DOHH2 (cell line): ENCODE results near the gene TMEM131.
"Not testable (repeated sequence)": the region's sequence is repeated elsewhere in the genome, so short reads cannot be mapped to it uniquely, and the experiment has no call there.

Experiments used
- H3F3A ChIP-seq: fragments of 200-600 bp; sonication (generic), shearing (Covaris generic); 2 replicates; pipeline ENCODE4 v1.6.0; 2016; ENCODE audit warnings: antibody characterized with exemption, mild to moderate bottlenecking; ENCODE audit not compliant: control insufficient read depth, insufficient read depth
- H3K27ac ChIP-seq: fragments of 200-600 bp; sonication (generic); 2 replicates; pipeline ENCODE4 v1.5.1; 2014; ENCODE audit warnings: low read depth, mild to moderate bottlenecking, low read length, moderate library complexity
- H3K27me3 ChIP-seq: fragments of 200-600 bp; sonication (generic); 2 replicates; pipeline ENCODE4 v1.6.1; 2014; ENCODE audit warnings: mild to moderate bottlenecking, low read length, mixed read lengths; ENCODE audit not compliant: control insufficient read depth
- H3K36me3 ChIP-seq: fragments of 200-600 bp; sonication (generic); 2 replicates; pipeline ENCODE4 v1.6.1; 2014; ENCODE audit warnings: mild to moderate bottlenecking, low read length, moderate library complexity, mixed read lengths; ENCODE audit not compliant: control insufficient read depth
- H3K4me1 ChIP-seq: fragments of 200-600 bp; sonication (generic); 2 replicates; pipeline ENCODE4 v1.6.1; 2014; ENCODE audit warnings: mild to moderate bottlenecking, low read length, mixed read lengths; ENCODE audit not compliant: control insufficient read depth
- H3K4me2 ChIP-seq: fragments of 200-600 bp; sonication (generic); 2 replicates; pipeline ENCODE4 v1.6.0; 2014; ENCODE audit warnings: mild to moderate bottlenecking, low read length, moderate library complexity
- H3K4me3 ChIP-seq: fragments of 200-600 bp; sonication (generic); 2 replicates; pipeline ENCODE4 v1.5.1; 2014; ENCODE audit warnings: mild to moderate bottlenecking, low read length, mixed read lengths
- H3K79me2 ChIP-seq: fragments of 200-600 bp; sonication (generic); 2 replicates; pipeline ENCODE4 v1.6.1; 2014; ENCODE audit warnings: mild to moderate bottlenecking, low read length, mixed read lengths; ENCODE audit not compliant: control insufficient read depth
- H3K9me2 ChIP-seq: fragments of 200-600 bp; sonication (generic); replicated peaks from 2 replicates; pipeline ENCODE4 v1.6.1; 2014; ENCODE audit warnings: mild to moderate bottlenecking, low read length, mixed read lengths; ENCODE audit not compliant: control insufficient read depth
- H3K9me3 ChIP-seq: fragments of 200-600 bp; sonication (generic); 2 replicates; pipeline ENCODE4 v1.6.1; 2014; ENCODE audit warnings: antibody characterized with exemption, low read length, mixed read lengths; ENCODE audit not compliant: control insufficient read depth, insufficient read depth
- H4K20me1 ChIP-seq: fragments of 200-600 bp; sonication (generic); 2 replicates; pipeline ENCODE4 v1.6.0; 2014; ENCODE audit warnings: low read depth, mild to moderate bottlenecking, antibody characterized with exemption, low read length, moderate library complexity; ENCODE audit not compliant: control insufficient read depth, insufficient read depth
- EZH2phosphoT487 ChIP-seq: fragments of 200-600 bp; sonication (generic); IDR thresholded peaks from 2 replicates; pipeline ENCODE4 v1.6.1; 2017; ENCODE audit warnings: borderline replicate concordance, mild to moderate bottlenecking, antibody characterized with exemption, low read length, moderate library complexity, mixed read lengths
- TF ChIP-seq, protein P1 (sequence below): fragments of 200-600 bp; sonication (generic); IDR thresholded peaks from one replicate; pipeline ENCODE4 v1.5.1; 2014; ENCODE audit warnings: antibody characterized with exemption, mild to moderate bottlenecking, low read depth, low read length; ENCODE audit not compliant: poor library complexity, severe bottlenecking

TMEM131 gene, protein sequence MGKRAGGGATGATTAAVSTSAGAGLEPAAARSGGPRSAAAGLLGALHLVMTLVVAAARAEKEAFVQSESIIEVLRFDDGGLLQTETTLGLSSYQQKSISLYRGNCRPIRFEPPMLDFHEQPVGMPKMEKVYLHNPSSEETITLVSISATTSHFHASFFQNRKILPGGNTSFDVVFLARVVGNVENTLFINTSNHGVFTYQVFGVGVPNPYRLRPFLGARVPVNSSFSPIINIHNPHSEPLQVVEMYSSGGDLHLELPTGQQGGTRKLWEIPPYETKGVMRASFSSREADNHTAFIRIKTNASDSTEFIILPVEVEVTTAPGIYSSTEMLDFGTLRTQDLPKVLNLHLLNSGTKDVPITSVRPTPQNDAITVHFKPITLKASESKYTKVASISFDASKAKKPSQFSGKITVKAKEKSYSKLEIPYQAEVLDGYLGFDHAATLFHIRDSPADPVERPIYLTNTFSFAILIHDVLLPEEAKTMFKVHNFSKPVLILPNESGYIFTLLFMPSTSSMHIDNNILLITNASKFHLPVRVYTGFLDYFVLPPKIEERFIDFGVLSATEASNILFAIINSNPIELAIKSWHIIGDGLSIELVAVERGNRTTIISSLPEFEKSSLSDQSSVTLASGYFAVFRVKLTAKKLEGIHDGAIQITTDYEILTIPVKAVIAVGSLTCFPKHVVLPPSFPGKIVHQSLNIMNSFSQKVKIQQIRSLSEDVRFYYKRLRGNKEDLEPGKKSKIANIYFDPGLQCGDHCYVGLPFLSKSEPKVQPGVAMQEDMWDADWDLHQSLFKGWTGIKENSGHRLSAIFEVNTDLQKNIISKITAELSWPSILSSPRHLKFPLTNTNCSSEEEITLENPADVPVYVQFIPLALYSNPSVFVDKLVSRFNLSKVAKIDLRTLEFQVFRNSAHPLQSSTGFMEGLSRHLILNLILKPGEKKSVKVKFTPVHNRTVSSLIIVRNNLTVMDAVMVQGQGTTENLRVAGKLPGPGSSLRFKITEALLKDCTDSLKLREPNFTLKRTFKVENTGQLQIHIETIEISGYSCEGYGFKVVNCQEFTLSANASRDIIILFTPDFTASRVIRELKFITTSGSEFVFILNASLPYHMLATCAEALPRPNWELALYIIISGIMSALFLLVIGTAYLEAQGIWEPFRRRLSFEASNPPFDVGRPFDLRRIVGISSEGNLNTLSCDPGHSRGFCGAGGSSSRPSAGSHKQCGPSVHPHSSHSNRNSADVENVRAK (N-terminal part only)

DNA sequence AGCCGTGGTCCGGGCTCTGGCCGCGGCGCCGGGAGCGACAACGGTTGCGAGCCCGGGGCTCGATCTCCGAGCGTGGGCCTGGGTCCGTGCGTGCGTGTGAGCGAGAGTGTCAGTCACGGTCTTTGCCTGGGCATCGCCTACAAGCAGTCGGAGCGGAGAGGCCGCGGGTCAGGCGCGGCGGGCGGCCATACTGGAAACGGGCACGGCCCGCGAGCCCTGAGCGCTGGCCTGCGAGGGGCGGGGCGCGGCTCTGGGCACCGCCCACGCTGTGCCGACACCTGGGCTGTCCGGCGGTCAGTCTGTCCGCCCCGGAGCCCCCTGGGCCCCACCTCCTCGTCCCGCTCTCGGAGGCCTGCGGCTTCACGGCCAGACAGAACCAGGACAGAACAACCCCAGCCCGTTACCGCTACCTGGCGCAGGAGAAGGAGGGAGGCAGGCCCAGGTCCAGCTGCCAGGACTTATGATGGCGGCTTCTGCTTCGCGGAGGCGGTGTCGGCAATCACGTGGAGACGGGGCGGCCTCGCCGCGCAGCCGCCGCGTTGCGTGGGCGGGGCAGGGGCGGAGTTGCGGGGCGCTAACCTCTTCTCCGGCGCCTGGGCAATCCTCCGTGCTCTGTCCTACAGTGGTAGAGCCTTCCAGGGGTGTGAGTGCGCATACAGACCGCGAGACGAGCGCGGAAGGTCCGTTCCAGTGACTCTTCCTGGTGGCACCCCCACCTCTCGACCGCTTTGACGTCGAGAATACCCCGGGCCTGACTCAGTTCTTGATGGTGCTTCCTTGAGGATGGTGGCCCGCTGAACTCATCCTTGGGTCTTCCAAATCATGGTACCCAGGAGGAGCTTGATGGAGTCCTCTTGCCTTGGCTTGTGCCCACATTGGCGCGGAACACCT lies at the start of gene TMEM131:
Gene TMEM131 (minus strand): TSS at position 215 of the 891 bp plus-strand sequence. CDS start 286 bp downstream, outside the sequence.
- H4K20me1 ChIP-seq, result no peaks in the 10 kb centered on the region; the same call in 1 of the 2 replicates
- H3K79me2 ChIP-seq, result peaks cover 44% of the 10 kb centered on the region
- H3F3A ChIP-seq, result peaks cover 11% of the 10 kb centered on the region
- peaks cover 20% of the 10 kb centered on the region for H3K36me3 ChIP-seq
- H3K4me3 ChIP-seq, result peak within 1 kb of the TSS; percentile 94
- H3K9me2 ChIP-seq, result no peaks in the 10 kb centered on the region
- H3K4me2 ChIP-seq, result peak within 1 kb of the TSS; percentile 91
- H3K4me1 ChIP-seq, result peaks cover 37% of the 10 kb centered on the region
- peak within 1 kb of the TSS; percentile 94 for H3K27ac ChIP-seq
- TF ChIP-seq, protein P1, sequence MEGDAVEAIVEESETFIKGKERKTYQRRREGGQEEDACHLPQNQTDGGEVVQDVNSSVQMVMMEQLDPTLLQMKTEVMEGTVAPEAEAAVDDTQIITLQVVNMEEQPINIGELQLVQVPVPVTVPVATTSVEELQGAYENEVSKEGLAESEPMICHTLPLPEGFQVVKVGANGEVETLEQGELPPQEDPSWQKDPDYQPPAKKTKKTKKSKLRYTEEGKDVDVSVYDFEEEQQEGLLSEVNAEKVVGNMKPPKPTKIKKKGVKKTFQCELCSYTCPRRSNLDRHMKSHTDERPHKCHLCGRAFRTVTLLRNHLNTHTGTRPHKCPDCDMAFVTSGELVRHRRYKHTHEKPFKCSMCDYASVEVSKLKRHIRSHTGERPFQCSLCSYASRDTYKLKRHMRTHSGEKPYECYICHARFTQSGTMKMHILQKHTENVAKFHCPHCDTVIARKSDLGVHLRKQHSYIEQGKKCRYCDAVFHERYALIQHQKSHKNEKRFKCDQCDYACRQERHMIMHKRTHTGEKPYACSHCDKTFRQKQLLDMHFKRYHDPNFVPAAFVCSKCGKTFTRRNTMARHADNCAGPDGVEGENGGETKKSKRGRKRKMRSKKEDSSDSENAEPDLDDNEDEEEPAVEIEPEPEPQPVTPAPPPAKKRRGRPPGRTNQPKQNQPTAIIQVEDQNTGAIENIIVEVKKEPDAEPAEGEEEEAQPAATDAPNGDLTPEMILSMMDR, result no peak
- no peak for TF ChIP-seq EZH2phosphoT487
- H3K9me3 ChIP-seq, result no peaks in the 10 kb centered on the region
- no peaks in the 10 kb centered on the region for H3K27me3 ChIP-seq

DNA sequence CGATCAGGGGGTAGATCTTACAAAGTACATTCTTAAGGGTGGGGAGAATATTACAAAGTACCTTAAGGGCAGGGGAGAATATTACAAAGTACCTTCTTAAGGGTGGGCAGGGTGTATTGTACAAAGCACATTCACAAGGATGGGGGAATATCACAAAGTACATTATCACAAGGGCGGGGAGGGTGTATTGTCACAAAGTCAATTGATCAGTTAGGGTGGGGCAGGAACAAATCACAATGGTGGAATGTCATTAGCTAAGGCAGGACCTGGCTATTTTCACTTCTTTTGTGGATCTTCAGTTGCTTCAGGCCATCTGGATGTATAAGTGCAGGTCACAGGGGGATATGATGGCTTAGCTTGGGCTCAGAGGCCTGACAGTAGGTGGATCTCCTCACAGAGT lies 49.0 kb upstream of the TMEM131 start:
- H3K4me1 ChIP-seq, H3F3A ChIP-seq: not testable (repeated sequence)

DNA sequence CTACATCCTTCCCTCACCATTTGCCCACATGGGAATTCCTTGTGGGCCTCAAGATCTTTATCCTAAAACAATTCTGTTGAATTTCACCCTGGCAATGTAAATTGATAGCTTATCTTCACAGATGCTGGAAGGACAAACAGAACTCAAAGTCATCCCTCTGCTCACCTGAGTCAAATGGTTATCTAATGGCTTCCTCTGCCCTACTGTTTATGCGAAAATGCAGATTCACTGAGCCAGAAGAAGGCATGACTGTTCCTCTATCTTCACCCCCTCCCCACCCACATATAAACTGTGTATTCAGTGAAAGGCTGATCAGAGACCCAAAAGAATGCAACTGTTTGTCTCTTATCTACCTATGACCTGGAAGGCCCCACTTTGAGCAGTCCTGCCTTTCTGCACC lies 47.4 kb upstream of the TMEM131 start:
- Histone ChIP-seq H3K9me2 (no peaks in the 10 kb centered on the region), H3F3A (0 out of 2 replicates have a peak, but pooled peaks cover 2% of the 10 kb centered on the region), H3K9me3 (peaks cover 9% of the 10 kb centered on the region; the same call in 1 of the 2 replicates), H3K4me2 (no peak overlapping the region), H3K4me1 (peaks cover 21% of the 10 kb centered on the region), H3K27ac (no peak overlapping the region), H3K79me2 (no peaks in the 10 kb centered on the region), H3K36me3 (no peaks in the 10 kb centered on the region), H4K20me1 (no peaks in the 10 kb centered on the region), H3K4me3 (no peak overlapping the region), H3K27me3 (no peaks in the 10 kb centered on the region)
- TF ChIP-seq EZH2phosphoT487, result no peak
- TF ChIP-seq, protein P1, result no peak

More for the DNA sequence above, 49.0 kb upstream of the TMEM131 start:
- not testable (repeated sequence) for H3K27ac ChIP-seq, H4K20me1 ChIP-seq, H3K4me2 ChIP-seq, H3K9me2 ChIP-seq, H3K36me3 ChIP-seq, H3K9me3 ChIP-seq, H3K79me2 ChIP-seq, H3K27me3 ChIP-seq, H3K4me3 ChIP-seq
